Activated CD4-positive, alpha-beta T cell treated with anti-CD3 and anti-CD28 coated beads, Interleukin-2, Interleukin-4, amounts not matched to agents 100 ng/mL and 50 ng/mL, durations not matched to agents 16 hours and 8 hours (primary cell): ENCODE results near the gene MYRIP.
"Not testable (repeated sequence)": the region's sequence is repeated elsewhere in the genome, so short reads cannot be mapped to it uniquely, and the experiment has no call there.

Source experiments
- DNase-seq: peaks from one replicate; pipeline ENCODE4 v3.0.0-alpha.2; 2020; ENCODE audit warnings: low spot score

Gene MYRIP

DNA sequence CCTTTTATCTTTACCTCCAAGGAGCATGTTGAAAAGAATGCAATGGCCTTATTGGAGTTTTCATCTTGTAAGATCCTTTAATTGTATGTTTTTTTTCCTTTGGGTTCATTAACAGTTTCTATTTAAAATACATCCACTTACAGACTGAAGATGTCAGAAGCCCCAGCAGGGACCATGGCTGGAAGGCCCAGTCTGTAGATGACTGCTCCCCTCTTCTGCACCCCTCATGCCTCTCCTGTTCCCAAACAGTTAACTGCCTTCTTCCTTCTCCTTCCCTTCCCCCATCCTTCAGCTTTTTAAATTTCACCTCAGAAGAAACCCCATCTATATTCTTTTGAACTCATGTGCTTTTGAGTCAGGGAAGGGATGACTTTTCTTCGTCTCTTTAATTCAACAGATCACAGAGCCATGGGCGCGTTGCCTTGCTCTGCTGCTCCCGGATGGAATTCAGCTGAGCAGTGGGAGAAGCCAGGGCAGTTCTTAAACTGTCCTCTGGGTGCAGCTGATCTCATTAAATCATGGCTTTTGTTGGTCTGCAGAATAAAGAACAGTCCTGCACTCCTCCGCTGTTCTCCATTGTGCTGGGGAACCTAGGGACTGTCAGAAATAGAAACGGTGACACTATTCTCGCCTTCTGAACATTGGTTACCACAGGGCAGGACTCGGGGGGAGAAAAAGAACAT is 428.6 kb downstream of the MYRIP start:
- no peak for DNase-seq

DNA sequence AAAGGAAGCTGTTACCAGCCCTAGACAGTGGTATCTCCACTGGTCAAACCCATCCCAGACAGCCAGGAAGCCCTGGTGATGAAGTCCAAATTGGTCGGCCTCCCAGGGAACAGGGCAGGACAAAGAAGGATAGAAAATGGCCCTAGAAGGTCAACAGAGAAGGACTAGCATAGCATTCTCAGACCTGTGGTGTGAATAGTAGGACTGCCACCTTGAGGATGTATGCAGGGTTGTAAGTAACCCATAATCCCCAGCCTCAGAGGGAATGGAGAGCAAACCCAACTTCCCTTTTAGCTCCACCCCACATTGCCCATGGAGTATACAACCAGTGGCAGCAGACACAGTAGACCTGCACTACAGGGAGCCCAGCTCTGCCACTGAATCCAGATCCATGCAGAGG is 431.5 kb downstream of the MYRIP start:
- no peak for DNase-seq

DNA sequence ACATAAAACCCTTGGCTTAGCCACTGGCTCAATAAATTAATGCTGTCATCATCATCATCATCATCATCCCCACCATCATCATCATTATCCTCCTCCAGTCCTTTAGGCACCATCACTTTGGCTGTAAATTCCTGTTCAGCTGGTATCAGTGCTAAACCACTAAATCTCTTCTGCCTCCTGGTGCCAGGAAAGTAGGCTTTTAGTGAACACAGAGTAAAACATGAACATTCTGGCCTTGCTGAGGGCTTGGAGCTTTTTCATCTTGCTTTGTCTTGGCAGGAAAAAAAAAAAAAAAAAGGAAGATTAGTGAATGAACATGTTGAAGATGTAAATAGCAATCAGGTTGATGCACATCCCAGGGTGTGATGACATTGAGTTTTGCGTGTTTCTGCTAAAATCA is 432.8 kb downstream of the MYRIP start:
- DNase-seq: no peak

DNA sequence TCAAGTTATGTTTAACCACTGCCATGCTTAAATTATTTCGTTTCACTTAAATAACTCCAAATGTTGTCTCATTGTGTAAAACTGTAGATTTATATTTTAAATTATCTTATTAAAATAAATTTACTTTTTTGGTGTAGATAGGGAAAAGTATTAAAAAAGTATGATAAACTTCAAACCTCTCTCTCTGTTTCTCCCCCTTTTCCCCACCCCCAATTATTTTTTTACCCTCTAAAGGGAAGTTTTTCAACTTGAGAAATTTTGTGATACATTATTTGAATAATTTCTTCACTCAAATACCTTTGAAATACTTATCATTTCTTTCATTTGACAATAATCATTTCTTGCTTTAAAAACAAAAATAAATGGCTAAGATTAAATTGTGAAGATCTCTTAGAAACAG is 433.2 kb downstream of the MYRIP start:
- DNase-seq: no peak

DNA sequence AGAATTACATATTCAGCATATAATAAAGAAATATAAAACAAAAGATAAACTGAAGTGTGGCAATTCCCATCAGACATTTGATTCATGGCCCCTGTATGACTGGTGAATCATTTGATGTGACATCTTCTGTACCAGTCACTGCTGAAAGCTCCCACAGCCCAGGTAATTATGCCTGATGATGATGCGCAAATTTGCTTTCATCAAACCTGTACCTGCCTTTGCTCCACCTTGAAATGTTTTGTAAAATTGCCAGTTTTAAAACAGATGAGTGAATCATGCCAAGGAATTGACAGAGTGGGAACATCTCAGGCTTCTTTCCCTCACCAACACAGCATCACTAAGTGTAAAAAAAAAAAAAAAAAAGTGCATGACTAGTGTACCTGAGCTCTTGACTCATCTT is 433.6 kb downstream of the MYRIP start:
- no peak for DNase-seq

- DNase-seq: no peak
Observed at GRCh38 chr3:40247714-40248454, 438.5 kb downstream of the MYRIP start.

DNA sequence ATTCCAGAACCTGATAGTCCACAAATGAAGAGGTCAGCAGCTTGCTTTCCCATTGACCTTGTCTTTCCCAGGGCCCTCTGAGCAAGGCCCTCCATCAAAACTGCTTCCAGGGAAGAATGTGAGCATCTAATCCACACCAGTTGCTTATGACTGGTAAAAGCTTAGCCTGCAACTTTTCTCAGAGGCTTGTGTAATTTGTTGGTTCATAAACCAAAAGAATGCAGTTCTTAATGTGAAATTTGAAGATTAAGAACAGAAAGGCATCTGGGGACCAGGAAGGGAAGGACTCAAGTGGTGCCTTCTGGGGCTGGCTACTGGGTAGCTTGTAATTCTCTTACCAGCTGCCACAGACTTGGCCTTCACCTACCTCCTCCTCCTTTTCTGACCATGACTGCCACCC is 439.2 kb downstream of the MYRIP start:
- no peak for DNase-seq

- no peak for DNase-seq
Observed at GRCh38 chr3:40249168-40249567, 439.8 kb downstream of the MYRIP start.

- DNase-seq: no peak
Observed at GRCh38 chr3:40254491-40254890, 445.1 kb downstream of the MYRIP start.

DNA sequence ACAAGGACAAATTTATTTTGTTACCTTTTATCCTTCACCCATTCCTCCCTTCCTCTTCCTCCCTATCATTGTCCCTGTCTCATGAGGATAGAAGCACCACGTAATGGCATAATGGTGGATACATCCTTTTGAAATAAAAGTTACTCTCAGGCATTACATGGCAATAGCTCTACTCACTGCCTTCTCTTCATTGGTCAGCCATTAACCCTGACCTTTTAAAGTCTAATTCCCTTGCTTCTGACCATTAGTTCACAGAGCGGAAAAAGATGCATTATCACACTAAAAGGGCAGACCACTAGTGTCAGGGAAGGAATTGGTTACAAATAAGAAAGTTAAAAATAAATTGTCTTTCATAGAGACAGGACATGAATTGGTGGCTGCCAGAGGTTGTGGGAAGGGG is 445.5 kb downstream of the MYRIP start:
- no peak for DNase-seq

DNA sequence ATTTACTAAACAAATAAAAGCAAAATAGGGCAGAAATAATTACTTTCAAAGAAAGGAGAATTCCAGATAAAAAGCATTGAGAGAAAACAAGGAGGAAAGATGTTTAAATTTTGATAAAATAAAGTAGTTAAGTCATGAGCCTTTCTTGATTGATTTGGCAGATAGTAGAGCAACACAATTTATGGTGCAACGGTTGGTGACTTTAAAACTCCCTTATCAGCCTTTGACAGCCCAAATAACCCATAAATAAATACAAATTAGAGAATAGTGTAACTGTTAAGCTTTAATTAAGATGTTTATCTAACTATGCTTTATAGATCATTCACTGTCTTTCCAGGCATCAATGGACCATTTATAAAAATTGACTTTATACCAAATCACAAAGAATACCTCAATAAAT is 446.1 kb downstream of the MYRIP start:
- no peak for DNase-seq

- no peak for DNase-seq
Observed at GRCh38 chr3:40258064-40258463, 448.7 kb downstream of the MYRIP start.

- DNase-seq: peak; percentile 1
Observed at GRCh38 chr3:40258555-40258954, 449.1 kb downstream of the MYRIP start.

- DNase-seq: no peak
Observed at GRCh38 chr3:40262331-40262730, 452.9 kb downstream of the MYRIP start.

- no peak for DNase-seq
Observed at GRCh38 chr3:40264451-40264850, 455.0 kb downstream of the MYRIP start.

GRCh38 chr3:40265181-40265580 is 455.8 kb downstream of the MYRIP start:
- DNase-seq: no peak

GRCh38 chr3:40267937-40268724 is 458.7 kb downstream of the MYRIP start:
- DNase-seq: no peak

DNA sequence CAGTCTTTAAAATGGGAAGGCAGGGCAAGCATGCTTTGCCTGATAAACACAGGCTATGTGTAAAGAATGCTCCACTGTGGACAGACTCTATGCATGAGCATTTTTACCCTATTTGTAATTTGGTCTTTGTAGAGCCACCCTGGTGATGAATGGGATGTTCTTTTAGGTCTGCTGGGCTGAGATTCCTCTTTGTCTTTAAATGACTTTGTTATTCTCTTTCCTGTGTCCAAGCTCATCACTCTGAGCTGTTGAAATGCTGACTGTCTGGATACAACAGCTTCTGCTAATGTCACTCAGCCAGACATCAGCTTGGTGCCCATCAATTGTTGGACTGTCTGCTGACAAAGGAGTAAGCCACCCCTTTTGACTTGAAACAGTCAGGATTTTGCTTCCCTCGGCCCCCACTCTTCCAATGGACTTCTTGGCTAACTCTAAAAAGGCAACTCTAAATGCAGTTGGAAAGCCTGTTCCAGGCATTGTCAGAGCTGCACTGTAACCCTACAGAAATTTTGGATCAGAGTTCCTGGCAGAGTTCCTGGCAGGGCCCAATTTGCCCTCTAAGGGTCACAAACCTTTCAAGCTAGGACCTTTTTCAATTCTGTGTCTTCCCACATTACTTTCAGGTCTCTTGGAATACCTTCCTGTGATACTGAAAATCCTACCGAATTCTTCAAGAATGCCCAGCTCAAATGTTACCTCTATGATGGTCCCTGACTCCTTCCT is 459.6 kb downstream of the MYRIP start:
- no peak for DNase-seq

GRCh38 chr3:40278791-40279190 is 469.4 kb downstream of the MYRIP start:
- DNase-seq: no peak

GRCh38 chr3:40281995-40282394 is 472.6 kb downstream of the MYRIP start:
- no peak for DNase-seq

GRCh38 chr3:40283057-40283456 is 473.6 kb downstream of the MYRIP start:
- DNase-seq: not testable (repeated sequence)

DNA sequence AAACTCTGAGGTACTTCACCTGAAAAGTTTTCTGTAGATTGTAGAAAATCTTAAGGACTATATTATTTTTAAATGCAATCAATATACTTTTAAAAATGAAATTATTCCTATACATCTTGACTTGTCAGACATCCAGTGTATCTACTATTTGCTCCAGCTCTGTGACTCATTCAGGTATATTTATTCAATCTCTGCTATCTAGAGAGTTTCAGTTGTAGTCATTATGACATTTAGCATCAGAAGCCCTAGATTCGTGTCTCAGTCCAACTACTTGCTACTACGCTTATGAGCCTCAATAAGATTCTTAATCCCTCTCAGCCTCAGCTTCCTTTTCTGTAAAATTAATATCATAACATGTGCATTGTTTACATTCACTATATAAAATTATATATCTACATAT is 477.8 kb downstream of the MYRIP start:
- DNase-seq: peak; percentile 4
